Fibroblast of villous mesenchyme (primary cell): Measurements from ENCODE around the gene RHBDD3. TPM values are rescaled to one million over a fixed set of nuclear protein-coding genes. Genes with fewer than 3 reads are reported as not detected.

ENCODE experiments used
- DNase-seq: peaks from one replicate; pipeline ENCODE4 v3.0.0-alpha.2; 2010; ENCODE audit warnings: low read depth
- H3K4me3 ChIP-seq: 2 replicates; pipeline ENCODE4 v1.5.1; 2011; ENCODE audit warnings: low read depth, mild to moderate bottlenecking, low read length
- CTCF ChIP-seq: IDR thresholded peaks from 2 replicates; pipeline ENCODE4 v1.5.1; 2012; ENCODE audit warnings: low read depth, mild to moderate bottlenecking, low read length; ENCODE audit not compliant: insufficient read depth
- total RNA-seq: library from RNA; depleted of rRNA; stranded (reverse); fragments of >200 nt; gene quantifications from 2 replicates; pipeline ENCODE4 v1.2.3, GENCODE V29; 2012

RHBDD3 gene
- total RNA-seq = 22.9 and 24.5 TPM in 2 replicates

- TF ChIP-seq CTCF = no peak
- peak within 1 kb of the TSS; percentile 69 for H3K4me3 ChIP-seq
- peak; percentile 98 for DNase-seq
These were observed at the start of gene RHBDD3, which contains the start of gene EWSR1 for GRCh38 chr22:29267858-29268510. Gene RHBDD3 (minus strand): TSS chr22:29267981. CDS start chr22:29265626, 2,355 bp downstream. Gene EWSR1 (plus strand): TSS chr22:29268268. CDS start chr22:29268337, 69 bp downstream.

- TF ChIP-seq CTCF = no peak
- DNase-seq = no peak
These were observed 48.5 kb upstream of the RHBDD3 start for GRCh38 chr22:29316141-29316828.

GRCh38 chr22:29315286-29316140 is 47.7 kb upstream of the RHBDD3 start, which contains the start of gene RASL10A:
Gene RASL10A (minus strand): TSS chr22:29315697. CDS start chr22:29315246, 451 bp downstream.
- no peak for TF ChIP-seq CTCF
- DNase-seq = no peak
- peak within 1 kb of the TSS; percentile 12 for H3K4me3 ChIP-seq

More at GRCh38 chr22:29316141-29316828, 48.5 kb upstream of the RHBDD3 start:
- H3K4me3 ChIP-seq = no peak overlapping the region

- no peak for TF ChIP-seq CTCF
- no peak overlapping the region for H3K4me3 ChIP-seq
- no peak for DNase-seq
These were observed 46.9 kb upstream of the RHBDD3 start for GRCh38 chr22:29314537-29315285.

GRCh38 chr22:29313576-29314466 is 46.0 kb upstream of the RHBDD3 start:
- TF ChIP-seq CTCF = no peak
- H3K4me3 ChIP-seq = no peak overlapping the region
- no peak for DNase-seq
